Thymus (tissue), 11 donors: ENCODE measurements around the gene DEF6. TPM values are rescaled to one million over a fixed set of nuclear protein-coding genes. Genes with fewer than 3 reads are reported as not detected.

Experiments
- DNase-seq, 9 donors: peaks; one replicate each; pipeline ENCODE4 v3.0.0-alpha.2; 2013; ENCODE audit warnings: low spot score in 9 of 9, low read depth in 6 of 9, missing footprints in 1 of 9
- H3K27ac ChIP-seq, 2 donors: one replicate each; pipeline ENCODE4 v1.5.1; 2013; ENCODE audit warnings: control low read depth in 1 of 2, low read depth in 1 of 2, low read length in 1 of 2, mild to moderate bottlenecking in 1 of 2, moderate library complexity in 1 of 2
- H3K27me3 ChIP-seq, 2 donors: one replicate each; pipeline ENCODE4 v1.5.1; 2013; ENCODE audit warnings: low read length in 1 of 2; ENCODE audit not compliant: control insufficient read depth in 2 of 2, insufficient read depth in 1 of 2
- H3K36me3 ChIP-seq, 2 donors: one replicate each; pipeline ENCODE4 v1.5.1; 2013; ENCODE audit warnings: low read length in 1 of 2, mild to moderate bottlenecking in 1 of 2, moderate library complexity in 1 of 2; ENCODE audit not compliant: control insufficient read depth in 2 of 2, insufficient read depth in 2 of 2
- H3K4me1 ChIP-seq, 2 donors: one replicate each; pipeline ENCODE4 v1.5.1; 2013; ENCODE audit warnings: low read length in 2 of 2; ENCODE audit not compliant: control insufficient read depth in 2 of 2, insufficient read depth in 2 of 2
- H3K4me3 ChIP-seq, 2 donors: one replicate each; pipeline ENCODE4 v1.5.1; 2013; ENCODE audit warnings: low read length in 2 of 2, control low read depth in 1 of 2, mild to moderate bottlenecking in 1 of 2
- H3K9me3 ChIP-seq, 2 donors: one replicate each; pipeline ENCODE4 v1.5.1; 2013; ENCODE audit warnings: low read length in 1 of 2, mild to moderate bottlenecking in 1 of 2; ENCODE audit not compliant: control insufficient read depth in 2 of 2, insufficient read depth in 1 of 2
- WGBS: extraction: QIAGEN DNeasy Blood & Tissue Kit; methylation state at CpG from one replicate; pipeline ENCODE4 v1.1.7; 2013; 5-methylcytosine and 5-hydroxymethylcytosine counted together
- polyA plus RNA-seq: library from polyadenylated mRNA; stranded (reverse); fragments of 200-250 nt; gene quantifications from one replicate; pipeline ENCODE4 v1.2.3, GENCODE V29; 2013
- total RNA-seq: library from RNA; stranded (reverse); fragments of 120-200 nt; gene quantifications from one replicate; pipeline ENCODE4 v1.2.4, GENCODE V29; 2013
- donor health status: healthy.

Gene DEF6
- total and polyA plus RNA-seq, 2 donors, result 75.7 to 148 TPM

- Histone ChIP-seq H3K4me3 (peak overlapping the region; percentile 62 to 78), H3K27me3 (peaks cover 0 to 13% of the 10 kb centered on the region in 2 donors), H3K9me3 (no peaks in the 10 kb centered on the region), H3K36me3 (peaks cover 2 to 3% of the 10 kb centered on the region in 2 donors), H3K4me1 (peaks cover 13 to 21% of the 10 kb centered on the region in 2 donors), H3K27ac (peak overlapping the region; percentile 51 to 77)
- DNase-seq, result no peak
- 30% methylated on average over 13 of the region's 13 CpGs for WGBS
These were observed 45.6 kb downstream of the DEF6 start for GRCh38 chr6:35343092-35343834.

- H3K4me1 ChIP-seq, result peaks cover 13 to 27% of the 10 kb centered on the region in 2 donors
- H3K36me3 ChIP-seq, result peaks cover 5 to 8% of the 10 kb centered on the region in 2 donors
- peak overlapping the region in 1 of 2 donors; percentile 5 for H3K27ac ChIP-seq
- H3K4me3 ChIP-seq, result peak overlapping the region in 1 of 2 donors; percentile 78
- H3K27me3 ChIP-seq, result peaks cover 0 to 13% of the 10 kb centered on the region in 2 donors
- no peak for DNase-seq
- no peaks in the 10 kb centered on the region for H3K9me3 ChIP-seq
- WGBS, result 79% methylated on average over 6 of the region's 6 CpGs
These were observed 46.4 kb downstream of the DEF6 start for GRCh38 chr6:35343835-35344550.

GRCh38 chr6:35351422-35351821 is 53.8 kb downstream of the DEF6 start:
- peaks cover 0 to 9% of the 10 kb centered on the region in 2 donors for H3K4me1 ChIP-seq
- 91% methylated on average over 4 of the region's 4 CpGs for WGBS

GRCh38 chr6:35352735-35353134 is 55.1 kb downstream of the DEF6 start:
- Histone ChIP-seq H3K27ac (no peak overlapping the region), H3K27me3 (no peaks in the 10 kb centered on the region), H3K4me3 (no peak overlapping the region), H3K9me3 (no peaks in the 10 kb centered on the region), H3K4me1 (peaks cover 0 to 9% of the 10 kb centered on the region in 2 donors), H3K36me3 (peaks cover 23 to 37% of the 10 kb centered on the region in 2 donors)
- DNase-seq, result no peak
- 99% methylated on average over 2 of the region's 2 CpGs for WGBS

More at GRCh38 chr6:35351422-35351821, 53.8 kb downstream of the DEF6 start:
- no peak for DNase-seq
- H3K36me3 ChIP-seq, result peaks cover 20 to 31% of the 10 kb centered on the region in 2 donors
- H3K27ac ChIP-seq, result no peak overlapping the region
- H3K9me3 ChIP-seq, result no peaks in the 10 kb centered on the region
- no peaks in the 10 kb centered on the region for H3K27me3 ChIP-seq
- no peak overlapping the region for H3K4me3 ChIP-seq

- H3K27ac ChIP-seq, result no peak overlapping the region
- peaks cover 18 to 33% of the 10 kb centered on the region in 2 donors for H3K36me3 ChIP-seq
- H3K27me3 ChIP-seq, result no peaks in the 10 kb centered on the region
- DNase-seq, result no peak
- peaks cover 0 to 8% of the 10 kb centered on the region in 2 donors for H3K4me1 ChIP-seq
- no peak overlapping the region for H3K4me3 ChIP-seq
- WGBS, result 95% methylated on average over 13 of the region's 13 CpGs
- no peaks in the 10 kb centered on the region for H3K9me3 ChIP-seq
These were observed 56.9 kb downstream of the DEF6 start for GRCh38 chr6:35354361-35355135.

- WGBS, result 100% methylated on average over 1 of the region's 1 CpG
- H3K27ac ChIP-seq, result no peak overlapping the region
- peaks cover 0 to 16% of the 10 kb centered on the region in 2 donors for H3K4me1 ChIP-seq
- DNase-seq, result no peak
- H3K36me3 ChIP-seq, result peaks cover 18 to 34% of the 10 kb centered on the region in 2 donors
- H3K27me3 ChIP-seq, result no peaks in the 10 kb centered on the region
- no peaks in the 10 kb centered on the region for H3K9me3 ChIP-seq
- H3K4me3 ChIP-seq, result no peak overlapping the region
These were observed 58.8 kb downstream of the DEF6 start for GRCh38 chr6:35356391-35356790.

- 96% methylated on average over 4 of the region's 4 CpGs for WGBS
These were observed 60.1 kb downstream of the DEF6 start for GRCh38 chr6:35357677-35358076.

GRCh38 chr6:35358086-35358485 is 60.5 kb downstream of the DEF6 start:
- Histone ChIP-seq H3K4me1 (peaks cover 2 to 23% of the 10 kb centered on the region in 2 donors), H3K36me3 (peaks cover 13 to 34% of the 10 kb centered on the region in 2 donors), H3K27me3 (no peaks in the 10 kb centered on the region), H3K9me3 (no peaks in the 10 kb centered on the region), H3K4me3 (no peak overlapping the region), H3K27ac (no peak overlapping the region)
- 88% methylated on average over 3 of the region's 3 CpGs for WGBS
- no peak for DNase-seq

More at GRCh38 chr6:35357677-35358076, 60.1 kb downstream of the DEF6 start:
- Histone ChIP-seq H3K36me3 (peaks cover 17 to 36% of the 10 kb centered on the region in 2 donors), H3K9me3 (no peaks in the 10 kb centered on the region), H3K4me3 (no peak overlapping the region), H3K27ac (no peak overlapping the region), H3K4me1 (peaks cover 0 to 19% of the 10 kb centered on the region in 2 donors), H3K27me3 (no peaks in the 10 kb centered on the region)
- no peak for DNase-seq
